NCI-H2171 (cell line): ENCODE measurements around the gene ICAM4.
"Not testable (repeated sequence)": the region's sequence is repeated elsewhere in the genome, so short reads cannot be mapped to it uniquely, and the experiment has no call there.

Source experiments
- DNase-seq: peaks from one replicate; lab custom pipeline; 2025; lab: John Stamatoyannopoulos, UW

Gene ICAM4, protein sequence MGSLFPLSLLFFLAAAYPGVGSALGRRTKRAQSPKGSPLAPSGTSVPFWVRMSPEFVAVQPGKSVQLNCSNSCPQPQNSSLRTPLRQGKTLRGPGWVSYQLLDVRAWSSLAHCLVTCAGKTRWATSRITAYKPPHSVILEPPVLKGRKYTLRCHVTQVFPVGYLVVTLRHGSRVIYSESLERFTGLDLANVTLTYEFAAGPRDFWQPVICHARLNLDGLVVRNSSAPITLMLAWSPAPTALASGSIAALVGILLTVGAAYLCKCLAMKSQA

DNA sequence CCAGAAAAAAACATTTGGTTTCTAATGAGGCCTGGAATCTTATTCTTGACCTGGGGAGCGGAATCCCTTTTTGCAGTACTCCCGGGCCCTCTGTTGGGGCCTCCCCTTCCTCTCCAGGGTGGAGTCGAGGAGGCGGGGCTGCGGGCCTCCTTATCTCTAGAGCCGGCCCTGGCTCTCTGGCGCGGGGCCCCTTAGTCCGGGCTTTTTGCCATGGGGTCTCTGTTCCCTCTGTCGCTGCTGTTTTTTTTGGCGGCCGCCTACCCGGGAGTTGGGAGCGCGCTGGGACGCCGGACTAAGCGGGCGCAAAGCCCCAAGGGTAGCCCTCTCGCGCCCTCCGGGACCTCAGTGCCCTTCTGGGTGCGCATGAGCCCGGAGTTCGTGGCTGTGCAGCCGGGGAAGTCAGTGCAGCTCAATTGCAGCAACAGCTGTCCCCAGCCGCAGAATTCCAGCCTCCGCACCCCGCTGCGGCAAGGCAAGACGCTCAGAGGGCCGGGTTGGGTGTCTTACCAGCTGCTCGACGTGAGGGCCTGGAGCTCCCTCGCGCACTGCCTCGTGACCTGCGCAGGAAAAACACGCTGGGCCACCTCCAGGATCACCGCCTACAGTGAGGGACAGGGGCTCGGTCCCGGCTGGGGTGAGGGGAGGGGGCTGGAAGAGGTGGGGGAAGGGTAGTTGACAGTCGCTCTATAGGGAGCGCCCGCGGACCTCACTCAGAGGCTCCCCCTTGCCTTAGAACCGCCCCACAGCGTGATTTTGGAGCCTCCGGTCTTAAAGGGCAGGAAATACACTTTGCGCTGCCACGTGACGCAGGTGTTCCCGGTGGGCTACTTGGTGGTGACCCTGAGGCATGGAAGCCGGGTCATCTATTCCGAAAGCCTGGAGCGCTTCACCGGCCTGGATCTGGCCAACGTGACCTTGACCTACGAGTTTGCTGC is at the start of gene ICAM4:
TSS of gene ICAM4 (plus strand) at position 153 of the 935 bp plus-strand sequence. CDS start at position 211, 58 bp downstream.
- peak; percentile 52 for DNase-seq

GRCh38 chr19:10237702-10238101 is 49.1 kb upstream of the ICAM4 start:
- no peak for DNase-seq

DNA sequence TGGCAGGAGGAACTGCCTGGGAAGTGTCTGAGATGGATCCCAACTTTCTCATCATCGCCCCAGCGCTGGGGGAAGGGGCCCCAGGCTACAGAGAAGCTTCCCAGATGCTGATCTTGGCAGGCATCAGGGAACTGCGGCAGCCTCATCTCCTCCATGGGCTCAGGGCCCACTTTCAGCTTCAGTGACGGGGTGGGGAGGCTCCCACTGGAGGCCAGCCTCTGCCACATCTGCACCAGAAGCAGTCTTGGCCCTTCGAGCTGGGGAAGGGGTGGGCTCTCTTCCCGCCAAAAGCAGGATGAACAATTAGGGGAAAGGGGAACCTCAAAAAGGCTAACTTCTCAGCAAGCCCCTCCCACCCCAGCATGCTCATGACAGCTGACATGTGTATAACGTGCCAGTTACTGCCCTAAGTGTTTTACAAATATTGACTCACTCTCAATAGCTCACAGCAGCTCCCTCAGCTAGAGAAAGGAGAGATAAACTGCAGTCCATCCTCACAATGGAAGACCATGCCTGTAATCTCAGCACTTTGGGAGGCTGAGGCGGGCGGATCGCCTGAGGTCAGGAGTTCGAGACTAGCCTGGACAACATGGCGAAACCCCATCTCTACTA is 48.5 kb upstream of the ICAM4 start:
- no peak for DNase-seq

DNA sequence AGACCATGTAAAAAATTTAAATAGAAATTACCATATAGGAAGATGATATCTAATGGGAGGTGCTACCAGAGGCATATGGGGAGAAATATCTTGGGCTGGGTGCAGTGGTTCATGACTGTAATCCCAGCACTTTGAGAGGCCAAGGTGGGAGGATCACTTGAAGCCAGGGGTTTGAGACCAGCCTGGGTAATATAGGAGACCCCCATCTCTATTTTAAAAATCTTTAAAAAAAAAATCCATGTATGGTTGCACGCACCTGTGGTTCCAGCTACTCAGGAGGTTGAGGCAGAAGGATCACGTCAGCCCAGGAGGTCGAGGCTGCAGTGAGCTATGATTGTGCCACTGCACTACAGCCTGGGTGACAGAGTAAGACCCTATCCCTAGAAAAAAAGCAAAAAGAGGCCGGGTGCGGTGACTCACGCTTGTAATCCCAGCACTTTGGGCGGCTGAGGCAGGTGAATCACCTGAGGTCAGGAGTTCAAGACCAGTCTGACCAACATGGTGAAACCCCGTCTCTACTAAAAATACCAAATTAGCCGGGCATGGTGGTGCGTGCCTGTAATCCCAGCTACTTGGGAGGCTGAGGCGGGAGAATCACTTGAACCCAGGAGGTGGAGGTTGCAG is 44.8 kb upstream of the ICAM4 start:
- DNase-seq: not testable (repeated sequence)

- DNase-seq: no peak
These were observed 43.1 kb upstream of the ICAM4 start for GRCh38 chr19:10243606-10244005.

- DNase-seq: no peak
These were observed 41.4 kb upstream of the ICAM4 start for GRCh38 chr19:10245189-10245939.

- DNase-seq: no peak
These were observed 40.2 kb upstream of the ICAM4 start for GRCh38 chr19:10246511-10246910.

GRCh38 chr19:10251792-10252694 is 34.7 kb upstream of the ICAM4 start, which contains the start of gene MRPL4:
Gene MRPL4 (plus strand): TSS chr19:10252214. CDS start chr19:10252254, 40 bp downstream.
- DNase-seq: peak; percentile 95

DNA sequence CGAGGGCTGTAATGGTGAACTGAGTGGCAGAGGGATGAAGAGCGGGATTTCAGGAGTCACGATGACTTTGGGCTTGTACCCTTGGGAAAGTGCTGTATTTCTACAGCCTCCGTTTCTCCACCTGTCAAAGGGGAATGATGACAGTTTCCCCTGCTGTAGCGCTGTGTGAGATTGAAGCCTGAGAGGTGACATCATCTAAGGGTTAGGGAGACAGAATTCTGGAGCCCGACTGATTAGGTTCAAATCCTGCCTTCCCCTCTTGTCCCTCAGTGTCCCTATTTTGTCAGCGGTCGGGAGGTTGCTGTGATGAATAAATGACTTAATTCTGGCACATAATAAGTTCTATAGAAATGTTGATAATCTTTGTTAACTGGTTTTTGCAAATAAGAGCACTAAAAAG is 34.0 kb upstream of the ICAM4 start:
- no peak for DNase-seq

- DNase-seq: no peak
These were observed 32.5 kb upstream of the ICAM4 start for GRCh38 chr19:10254244-10254643.

DNA sequence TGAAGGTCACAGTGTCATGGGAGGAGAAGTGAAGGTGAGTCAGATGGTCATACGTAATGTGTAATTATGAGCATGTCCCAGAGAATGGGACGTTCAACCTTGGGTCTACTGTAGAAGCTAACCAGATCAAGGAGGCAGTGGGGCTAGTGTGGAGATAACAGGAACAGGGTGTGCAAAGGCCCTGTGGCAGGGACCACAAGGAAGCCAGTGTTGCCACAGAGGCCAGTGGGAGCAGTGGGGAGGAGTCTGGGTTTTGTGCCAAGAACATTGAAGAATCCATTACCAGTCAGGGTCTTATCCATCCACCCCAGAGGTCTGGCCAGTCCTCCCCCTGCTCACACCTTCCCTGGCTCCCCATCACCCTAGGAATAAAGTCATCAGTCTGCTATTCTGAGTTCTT is 31.4 kb upstream of the ICAM4 start:
- DNase-seq: no peak

GRCh38 chr19:10256551-10256950 is 30.2 kb upstream of the ICAM4 start:
- no peak for DNase-seq

DNA sequence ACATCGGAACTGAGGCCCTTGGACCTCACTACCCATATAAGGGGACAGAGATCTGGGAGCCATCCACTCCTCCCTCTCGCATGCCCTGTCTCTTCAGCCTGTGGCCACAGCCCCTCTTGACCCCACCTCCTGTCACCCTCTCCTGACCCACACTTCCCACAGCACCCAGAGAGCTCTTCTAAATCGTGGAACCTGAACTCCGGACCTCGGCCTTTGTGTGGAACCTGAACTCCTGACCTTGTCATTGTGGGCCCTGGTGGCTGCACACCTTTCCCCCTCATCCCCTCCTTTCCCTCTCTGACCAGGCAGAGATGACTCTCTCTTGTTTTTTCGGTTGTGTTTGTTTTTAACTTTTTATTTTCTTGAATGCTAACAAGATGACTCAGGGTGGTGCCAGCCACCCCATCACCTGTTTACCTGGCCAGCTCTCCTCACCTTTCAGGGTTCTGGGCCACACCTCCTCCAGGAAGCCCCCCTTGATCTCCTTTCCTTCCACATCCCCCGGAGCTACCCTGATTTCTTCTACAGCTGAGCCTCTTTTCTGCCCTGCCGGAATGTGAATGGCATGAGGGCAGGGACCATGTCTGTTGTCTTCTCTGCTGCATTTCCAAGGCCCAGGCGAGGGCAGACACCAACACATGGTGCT is 29.7 kb upstream of the ICAM4 start:
- no peak for DNase-seq

- DNase-seq: no peak
These were observed 28.6 kb upstream of the ICAM4 start for GRCh38 chr19:10258080-10258710.

DNA sequence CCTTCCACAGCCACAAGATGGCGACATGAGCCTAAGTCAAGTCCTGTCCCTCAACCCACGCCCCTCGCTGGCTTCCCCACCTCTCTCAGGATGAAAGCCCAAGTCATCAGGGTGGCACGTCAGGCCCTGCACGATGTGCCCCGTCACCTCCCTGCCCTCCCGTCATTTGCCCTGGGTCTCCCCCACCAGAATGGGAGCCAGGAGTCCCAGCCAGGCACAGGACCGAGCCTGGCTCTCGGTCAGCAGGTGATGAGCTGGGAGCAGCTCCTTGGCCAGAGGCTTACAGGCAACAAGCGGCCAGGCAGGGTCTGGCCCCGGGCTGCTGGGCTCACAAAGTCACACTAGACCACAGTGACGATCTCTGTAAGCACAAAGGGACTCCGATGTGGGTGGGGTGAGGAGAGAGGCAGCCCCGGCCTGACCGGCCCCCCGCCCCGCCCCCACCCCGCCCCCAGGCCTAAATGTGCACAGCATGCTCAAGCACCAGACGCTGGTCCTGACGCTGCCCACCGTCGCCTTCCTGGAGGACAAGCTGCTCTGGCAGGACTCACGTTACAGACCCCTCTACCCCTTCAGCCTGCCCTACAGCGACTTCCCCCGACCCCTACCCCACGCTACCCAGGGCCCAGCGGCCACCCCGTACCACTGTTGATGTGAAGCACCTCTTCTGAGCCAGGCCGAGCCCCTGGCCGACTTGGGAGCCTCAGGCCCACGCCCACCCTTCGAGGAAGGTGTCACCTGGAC is 27.4 kb upstream of the ICAM4 start:
- peak; percentile 86 for DNase-seq

DNA sequence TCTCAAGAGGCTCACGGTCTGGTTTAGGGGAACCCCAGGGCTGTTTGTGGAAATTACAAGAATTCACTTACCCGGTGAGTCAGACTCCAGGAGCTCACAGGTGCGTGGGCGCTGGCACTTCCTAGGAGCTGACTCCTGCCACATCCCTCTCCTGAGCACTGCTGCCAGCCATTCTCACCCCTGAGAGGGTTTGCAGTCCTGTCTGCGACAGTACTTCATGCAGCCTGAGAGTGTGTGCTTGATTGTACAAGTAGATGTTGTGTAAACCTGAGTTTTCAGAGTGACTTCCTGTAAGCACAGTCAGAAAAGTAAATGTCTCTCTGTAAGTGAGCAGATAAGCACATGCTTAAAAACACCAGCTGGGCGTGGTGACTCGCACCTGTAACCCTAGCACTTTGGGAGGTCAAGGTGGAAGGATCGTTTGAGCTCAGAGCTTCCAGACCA is 26.6 kb upstream of the ICAM4 start:
- no peak for DNase-seq

GRCh38 chr19:10262771-10263170 is 24.0 kb upstream of the ICAM4 start:
- no peak for DNase-seq

GRCh38 chr19:10266706-10267105 is 20.0 kb upstream of the ICAM4 start:
- no peak for DNase-seq

GRCh38 chr19:10268071-10268470 is 18.7 kb upstream of the ICAM4 start:
- DNase-seq: no peak
